HG02884 (cell line): ENCODE data around the gene PSMD1.
"Not testable (repeated sequence)": the region's sequence is repeated elsewhere in the genome, so short reads cannot be mapped to it uniquely, and the experiment has no call there.

ENCODE experiments used
- ATAC-seq: cut with Tn5 transposase; IDR thresholded peaks from one replicate; pipeline ENCODE4 v1.9.1; 2021; ENCODE audit warnings: mild to moderate bottlenecking, moderate library complexity; ENCODE audit not compliant: unreplicated experiment

PSMD1 gene

GRCh38 chr2:231052494-231053451, 3.9 kb upstream of the PSMD1 start:
- ATAC-seq, result peak; percentile 69

- ATAC-seq, result no peak
These were observed 2.8 kb upstream of the PSMD1 start for GRCh38 chr2:231053846-231054245.

GRCh38 chr2:231057590-231057989, 923 bp downstream of the PSMD1 start:
- ATAC-seq, result no peak

GRCh38 chr2:231058761-231059550, 2.3 kb downstream of the PSMD1 start:
- no peak for ATAC-seq

- no peak for ATAC-seq
These were observed 3.1 kb downstream of the PSMD1 start for GRCh38 chr2:231059756-231060155.

GRCh38 chr2:231062776-231063175, 6.1 kb downstream of the PSMD1 start:
- ATAC-seq, result no peak

- ATAC-seq, result no peak
These were observed 6.7 kb downstream of the PSMD1 start for GRCh38 chr2:231063347-231063746.

GRCh38 chr2:231065966-231066365, 9.3 kb downstream of the PSMD1 start:
- no peak for ATAC-seq

GRCh38 chr2:231067531-231067930, 10.9 kb downstream of the PSMD1 start:
- ATAC-seq, result not testable (repeated sequence)

- no peak for ATAC-seq
These were observed 12.0 kb downstream of the PSMD1 start for GRCh38 chr2:231068525-231069222.

- ATAC-seq, result no peak
These were observed 12.8 kb downstream of the PSMD1 start for GRCh38 chr2:231069379-231070054.

GRCh38 chr2:231084565-231084964, 27.9 kb downstream of the PSMD1 start:
- no peak for ATAC-seq

- no peak for ATAC-seq
These were observed 32.1 kb downstream of the PSMD1 start for GRCh38 chr2:231088754-231089153.

- no peak for ATAC-seq
These were observed 37.3 kb downstream of the PSMD1 start for GRCh38 chr2:231093933-231094332.

- ATAC-seq, result no peak
These were observed 38.2 kb downstream of the PSMD1 start for GRCh38 chr2:231094736-231095346.

- no peak for ATAC-seq
These were observed 43.3 kb downstream of the PSMD1 start for GRCh38 chr2:231099918-231100317.

GRCh38 chr2:231100321-231100720, 43.7 kb downstream of the PSMD1 start:
- not testable (repeated sequence) for ATAC-seq

- ATAC-seq, result no peak
These were observed 44.3 kb downstream of the PSMD1 start for GRCh38 chr2:231100990-231101389.

- no peak for ATAC-seq
These were observed 46.1 kb downstream of the PSMD1 start for GRCh38 chr2:231102772-231103171.

- ATAC-seq, result peak; percentile 82
These were observed 47.5 kb downstream of the PSMD1 start for GRCh38 chr2:231104115-231104713.
